Stimulated activated CD4-positive, alpha-beta T cell treated with anti-CD3 and anti-CD28 coated beads, Interleukin-1b, Interleukin-23, amount 100 ng/mL, for 4 hours (primary cell): ENCODE data around the gene R3HDML.
A peak's percentile ranks its signal among the peaks of the same experiment; 100 is the strongest.
"Not testable (repeated sequence)": the region's sequence is repeated elsewhere in the genome, so short reads cannot be mapped to it uniquely, and the experiment has no call there.

Experiments used
- DNase-seq, 2 donors: peaks; one replicate each; pipeline ENCODE4 v3.0.0-alpha.2; 2020; ENCODE audit warnings: low read depth in 2 of 2

The R3HDML gene

GRCh38 chr20:44336725-44337380 is at the start of gene R3HDML:
TSS of gene R3HDML (plus strand) at chr20:44337043. CDS start at chr20:44337158, 115 bp downstream.
- DNase-seq = no peak

GRCh38 chr20:44287272-44288097 is 49.4 kb upstream of the R3HDML start:
- DNase-seq = no peak

GRCh38 chr20:44288252-44288651 is 48.6 kb upstream of the R3HDML start:
- DNase-seq = no peak

- no peak for DNase-seq
These were observed 45.1 kb upstream of the R3HDML start for GRCh38 chr20:44291754-44292153.

GRCh38 chr20:44296011-44296410 is 40.8 kb upstream of the R3HDML start:
- no peak for DNase-seq

- no peak for DNase-seq
These were observed 39.1 kb upstream of the R3HDML start for GRCh38 chr20:44297721-44298120.

- not testable (repeated sequence) for DNase-seq
These were observed 37.8 kb upstream of the R3HDML start for GRCh38 chr20:44299011-44299535.

GRCh38 chr20:44301285-44301684 is 35.6 kb upstream of the R3HDML start:
- DNase-seq = no peak

- no peak for DNase-seq
These were observed 34.7 kb upstream of the R3HDML start for GRCh38 chr20:44302026-44302669.

- no peak for DNase-seq
These were observed 34.1 kb upstream of the R3HDML start for GRCh38 chr20:44302736-44303135.

- no peak for DNase-seq
These were observed 32.5 kb upstream of the R3HDML start for GRCh38 chr20:44304383-44304782.

- DNase-seq = no peak
These were observed 29.9 kb upstream of the R3HDML start for GRCh38 chr20:44306927-44307326.

- no peak for DNase-seq
These were observed 26.8 kb upstream of the R3HDML start for GRCh38 chr20:44309763-44310663.

GRCh38 chr20:44310664-44311639 is 25.9 kb upstream of the R3HDML start, which contains the start of gene FITM2:
TSS of gene FITM2 (minus strand) at chr20:44311202. CDS start at chr20:44311148, 54 bp downstream.
- DNase-seq = peak; percentile 98 to 99

GRCh38 chr20:44314870-44315269 is 22.0 kb upstream of the R3HDML start:
- DNase-seq = no peak

- no peak for DNase-seq
These were observed 16.9 kb upstream of the R3HDML start for GRCh38 chr20:44319839-44320422.

GRCh38 chr20:44324343-44324742 is 12.5 kb upstream of the R3HDML start:
- no peak for DNase-seq

- DNase-seq = peak; percentile 22 to 34
These were observed 10.3 kb upstream of the R3HDML start for GRCh38 chr20:44326391-44327159.

- DNase-seq = not testable (repeated sequence)
These were observed 9.1 kb upstream of the R3HDML start for GRCh38 chr20:44327748-44328147.
